NOMO-1 treated with DMSO at 0.1 percent for 48 hours (cell line): Measurements from ENCODE around the gene IPO13.

Experiments used
- DNase-seq: peaks from one replicate; lab custom pipeline; 2025; ENCODE audit not compliant: unreplicated experiment; lab: John Stamatoyannopoulos, UW

The IPO13 gene

GRCh38 chr1:43930168-43930948 is 16.4 kb upstream of the IPO13 start:
- DNase-seq, result no peak

GRCh38 chr1:43930949-43931275 is 15.8 kb upstream of the IPO13 start:
- DNase-seq, result no peak

GRCh38 chr1:43931711-43932660 is 14.8 kb upstream of the IPO13 start:
- DNase-seq, result no peak

- no peak for DNase-seq
Observed at GRCh38 chr1:43932786-43933385, 13.9 kb upstream of the IPO13 start.

GRCh38 chr1:43933386-43934100 is 13.2 kb upstream of the IPO13 start, which contains the start of gene ARTN:
TSS of gene ARTN (plus strand) at chr1:43933801. CDS start at chr1:43935657, 1,856 bp downstream.
- DNase-seq, result no peak

- peak; percentile 47 for DNase-seq
Observed at GRCh38 chr1:43934101-43934985, 12.4 kb upstream of the IPO13 start.

- DNase-seq, result no peak
Observed at GRCh38 chr1:43934986-43935324, 11.8 kb upstream of the IPO13 start.

- DNase-seq, result no peak
Observed at GRCh38 chr1:43935711-43936427, 10.9 kb upstream of the IPO13 start.

GRCh38 chr1:43936431-43937151 is 10.2 kb upstream of the IPO13 start:
- DNase-seq, result no peak

GRCh38 chr1:43937179-43937865 is 9.4 kb upstream of the IPO13 start:
- DNase-seq, result no peak

- no peak for DNase-seq
Observed at GRCh38 chr1:43938383-43938782, 8.4 kb upstream of the IPO13 start.

GRCh38 chr1:43938892-43939587 is 7.7 kb upstream of the IPO13 start:
- DNase-seq, result no peak

GRCh38 chr1:43942411-43942810 is 4.3 kb upstream of the IPO13 start:
- DNase-seq, result no peak

- no peak for DNase-seq
Observed at GRCh38 chr1:43944860-43945259, 1.9 kb upstream of the IPO13 start.

- DNase-seq, result no peak
Observed at GRCh38 chr1:43945674-43946235, 995 bp upstream of the IPO13 start.

GRCh38 chr1:43947061-43947873 is 517 bp downstream of the IPO13 start:
- DNase-seq, result no peak
